Endodermal cell (in vitro differentiated cells): ENCODE results near the gene PCSK9. TPM values are rescaled to one million over a fixed set of nuclear protein-coding genes. Genes with fewer than 3 reads are reported as not detected.

Source experiments
- DNase-seq: peaks from one replicate; pipeline ENCODE4 v3.0.0-alpha.2; 2017
- H3K27ac ChIP-seq: 2 replicates; pipeline ENCODE4 v1.5.1; 2013; ENCODE audit warnings: mild to moderate bottlenecking, low read depth, low read length, moderate library complexity
- H3K27me3 ChIP-seq: 2 replicates; pipeline ENCODE4 v1.6.1; 2013; ENCODE audit warnings: mild to moderate bottlenecking, low read length, moderate library complexity; ENCODE audit not compliant: insufficient read depth, control insufficient read depth, poor library complexity, severe bottlenecking
- H3K36me3 ChIP-seq: 2 replicates; pipeline ENCODE4 v1.7.0; 2013; ENCODE audit warnings: mild to moderate bottlenecking, low read length, moderate library complexity; ENCODE audit not compliant: control insufficient read depth, insufficient read depth
- H3K4me1 ChIP-seq: one replicate; pipeline ENCODE4 v1.7.0; 2013; ENCODE audit warnings: low read length; ENCODE audit not compliant: control insufficient read depth, insufficient read depth
- H3K4me3 ChIP-seq: 2 replicates; pipeline ENCODE4 v1.5.1; 2013; ENCODE audit warnings: mild to moderate bottlenecking, low read length, moderate library complexity
- H3K9ac ChIP-seq: 2 replicates; pipeline ENCODE4 v1.6.1; 2013; ENCODE audit warnings: mild to moderate bottlenecking, low read length, moderate library complexity; ENCODE audit not compliant: poor library complexity, severe bottlenecking; ENCODE audit errors: extremely low read depth
- H3K9me3 ChIP-seq: 2 replicates; pipeline ENCODE4 v1.6.1; 2013; ENCODE audit warnings: mild to moderate bottlenecking, low read length, moderate library complexity; ENCODE audit not compliant: control insufficient read depth
- H3K27ac Mint-ChIP-seq: 2 replicates; pipeline ENCODE4 v1.8.0; 2020; ENCODE audit warnings: mixed read lengths
- H3K27me3 Mint-ChIP-seq: 2 replicates; pipeline ENCODE4 v1.8.0; 2021; ENCODE audit warnings: mild to moderate bottlenecking, mixed read lengths; ENCODE audit not compliant: insufficient read depth
- H3K36me3 Mint-ChIP-seq: 2 replicates; pipeline ENCODE4 v1.8.0; 2020; ENCODE audit warnings: low read depth, mixed read lengths
- H3K4me1 Mint-ChIP-seq: 2 replicates; pipeline ENCODE4 v1.8.0; 2020; ENCODE audit warnings: mixed read lengths
- H3K4me3 Mint-ChIP-seq: 2 replicates; pipeline ENCODE4 v1.8.0; 2020; ENCODE audit warnings: mild to moderate bottlenecking, moderate library complexity, mixed read lengths
- H3K9me3 Mint-ChIP-seq: 2 replicates; pipeline ENCODE4 v1.8.0; 2020; ENCODE audit warnings: mild to moderate bottlenecking, mixed read lengths
- WGBS, 2 experiments: methylation state at CpG; one replicate each; pipeline versions ENCODE4 v1.1.5 to v1.1.7; 2013; ENCODE audit warnings: missing lambda C conversion rate in 2 of 2, mixed read lengths in 1 of 2; ENCODE audit not compliant: insufficient coverage in 1 of 2, insufficient read length in 1 of 2; 5-methylcytosine and 5-hydroxymethylcytosine counted together
- total RNA-seq, 2 donors: library from RNA; stranded (reverse); fragmentation: NEBNext Ultra II Directional in 1 of 2; extraction: Animal tissue kit (Norgen Biotek cat#: 25700) in 1 of 2; gene quantifications; 2 replicates in 1 of 2; 3 replicates in 1 of 2; pipeline ENCODE4 v1.2.1, GENCODE V29; 2021
- TF ChIP-seq, protein P1 (sequence below): fragments of 200-600 bp; sonication (generic); conservative IDR thresholded peaks from 2 replicates; pipeline ENCODE4 v1.5.0; 2021; ENCODE audit warnings: antibody characterized with exemption, mild to moderate bottlenecking

PCSK9 gene
- total RNA-seq, 2 donors from 2014 or later, result 26.1 to 59.9 TPM

- Mint-ChIP-seq H3K36me3 (peaks cover 9% of the 10 kb centered on the region), H3K4me1 (peaks cover 3% of the 10 kb centered on the region), H3K27me3 (peaks cover 23% of the 10 kb centered on the region), H3K9me3 (peaks cover 18% of the 10 kb centered on the region), H3K27ac (no peak overlapping the region), H3K4me3 (no peak overlapping the region)
- no peak overlapping the region for H3K4me3 ChIP-seq
- no peaks in the 10 kb centered on the region for H3K27me3 ChIP-seq
- no peaks in the 10 kb centered on the region for H3K36me3 ChIP-seq
- H3K27ac ChIP-seq, result no peak overlapping the region
- no peak overlapping the region for H3K9ac ChIP-seq
- TF ChIP-seq, protein P1, sequence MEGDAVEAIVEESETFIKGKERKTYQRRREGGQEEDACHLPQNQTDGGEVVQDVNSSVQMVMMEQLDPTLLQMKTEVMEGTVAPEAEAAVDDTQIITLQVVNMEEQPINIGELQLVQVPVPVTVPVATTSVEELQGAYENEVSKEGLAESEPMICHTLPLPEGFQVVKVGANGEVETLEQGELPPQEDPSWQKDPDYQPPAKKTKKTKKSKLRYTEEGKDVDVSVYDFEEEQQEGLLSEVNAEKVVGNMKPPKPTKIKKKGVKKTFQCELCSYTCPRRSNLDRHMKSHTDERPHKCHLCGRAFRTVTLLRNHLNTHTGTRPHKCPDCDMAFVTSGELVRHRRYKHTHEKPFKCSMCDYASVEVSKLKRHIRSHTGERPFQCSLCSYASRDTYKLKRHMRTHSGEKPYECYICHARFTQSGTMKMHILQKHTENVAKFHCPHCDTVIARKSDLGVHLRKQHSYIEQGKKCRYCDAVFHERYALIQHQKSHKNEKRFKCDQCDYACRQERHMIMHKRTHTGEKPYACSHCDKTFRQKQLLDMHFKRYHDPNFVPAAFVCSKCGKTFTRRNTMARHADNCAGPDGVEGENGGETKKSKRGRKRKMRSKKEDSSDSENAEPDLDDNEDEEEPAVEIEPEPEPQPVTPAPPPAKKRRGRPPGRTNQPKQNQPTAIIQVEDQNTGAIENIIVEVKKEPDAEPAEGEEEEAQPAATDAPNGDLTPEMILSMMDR, result no peak
- H3K4me1 ChIP-seq, result no peaks in the 10 kb centered on the region
- no peak for DNase-seq
- H3K9me3 ChIP-seq, result no peaks in the 10 kb centered on the region
- 91 to 95% methylated on average over 8 to 12 of the region's 12 CpGs for WGBS, 2 experiments
Observed at GRCh38 chr1:55006931-55007330, 32.4 kb upstream of the PCSK9 start.

DNA sequence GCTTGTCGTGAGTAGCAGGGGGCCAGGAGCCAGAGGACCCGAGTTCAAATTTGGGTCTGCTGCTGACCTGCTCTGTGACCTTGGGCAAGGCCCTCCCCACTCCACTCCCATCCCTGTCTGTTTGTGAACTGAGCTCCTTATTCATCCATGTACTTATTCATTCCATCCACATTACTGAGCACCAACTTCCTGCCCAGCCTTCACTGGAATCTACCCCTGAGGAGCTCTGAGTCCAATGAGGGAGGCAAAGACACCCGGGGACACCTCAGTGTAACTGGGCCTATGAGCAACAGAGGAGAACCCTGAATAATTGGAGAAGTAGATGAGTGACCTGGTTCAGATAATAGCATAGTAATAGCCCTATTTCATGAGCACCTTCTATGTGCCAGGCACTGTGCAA lies 31.7 kb upstream of the PCSK9 start:
- Histone ChIP-seq H3K27me3 (no peaks in the 10 kb centered on the region), H3K9me3 (no peaks in the 10 kb centered on the region), H3K4me1 (no peaks in the 10 kb centered on the region), H3K4me3 (no peak overlapping the region), H3K27ac (no peak overlapping the region), H3K9ac (no peak overlapping the region), H3K36me3 (no peaks in the 10 kb centered on the region)
- 83 to 93% methylated on average over 2 to 3 of the region's 3 CpGs for WGBS, 2 experiments
- TF ChIP-seq, protein P1, result no peak
- H3K27ac Mint-ChIP-seq, result no peak overlapping the region
- H3K36me3 Mint-ChIP-seq, result peaks cover 9% of the 10 kb centered on the region
- peaks cover 28% of the 10 kb centered on the region for H3K27me3 Mint-ChIP-seq
- H3K4me3 Mint-ChIP-seq, result no peak overlapping the region
- H3K9me3 Mint-ChIP-seq, result peaks cover 18% of the 10 kb centered on the region
- DNase-seq, result no peak
- peaks cover 3% of the 10 kb centered on the region for H3K4me1 Mint-ChIP-seq

DNA sequence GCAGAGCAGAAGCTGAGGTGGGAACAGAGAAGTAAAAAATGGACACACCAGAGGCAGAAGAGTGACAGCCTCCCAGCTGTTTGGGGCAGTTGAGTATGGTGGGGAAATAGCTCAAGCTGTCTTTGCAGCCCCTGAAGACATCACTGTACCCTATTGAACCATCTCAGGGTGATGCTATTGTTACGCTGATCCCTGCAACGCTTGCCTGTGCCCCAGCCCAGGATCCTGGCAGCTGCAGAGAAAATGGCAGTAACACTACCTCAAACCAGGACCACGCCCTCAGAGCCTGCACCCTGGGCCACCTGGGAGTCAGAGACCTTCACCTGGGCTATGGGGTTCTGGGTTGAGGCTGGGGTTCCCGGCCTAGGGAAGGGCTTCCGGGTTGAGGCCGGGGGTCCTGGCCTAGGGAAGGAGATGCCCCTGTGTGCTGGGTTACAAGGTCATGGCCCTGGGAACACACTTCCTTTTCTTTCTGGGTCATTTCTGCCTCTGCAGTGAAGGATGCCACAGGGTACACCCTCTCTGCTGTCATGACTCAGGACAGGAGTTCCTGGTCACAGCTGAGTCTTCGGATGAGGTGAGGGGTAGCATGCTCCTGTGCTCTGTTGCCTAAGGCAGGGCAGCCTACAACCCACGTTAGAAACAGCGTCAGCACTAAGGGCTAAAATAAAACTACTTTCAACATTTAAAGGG lies 29.0 kb upstream of the PCSK9 start:
- H3K4me3 Mint-ChIP-seq, result no peak overlapping the region
- no peaks in the 10 kb centered on the region for H3K36me3 ChIP-seq
- H3K27ac ChIP-seq, result no peak overlapping the region
- H3K9me3 Mint-ChIP-seq, result peaks cover 18% of the 10 kb centered on the region
- H3K36me3 Mint-ChIP-seq, result peaks cover 9% of the 10 kb centered on the region
- H3K4me1 Mint-ChIP-seq, result peaks cover 3% of the 10 kb centered on the region
- TF ChIP-seq, protein P1, result no peak
- H3K27me3 ChIP-seq, result no peaks in the 10 kb centered on the region
- 87 to 100% methylated on average over 4 to 9 of the region's 9 CpGs for whole genome bisulfite sequencing, 2 experiments
- H3K27ac Mint-ChIP-seq, result no peak overlapping the region
- DNase-seq, result no peak
- no peaks in the 10 kb centered on the region for H3K9me3 ChIP-seq
- no peak overlapping the region for H3K4me3 ChIP-seq
- no peaks in the 10 kb centered on the region for H3K4me1 ChIP-seq
- no peak overlapping the region for H3K9ac ChIP-seq
- peaks cover 23% of the 10 kb centered on the region for H3K27me3 Mint-ChIP-seq
